Endodermal cell (in vitro differentiated cells): ENCODE measurements around the gene ATP2B2. TPM values are rescaled to one million over a fixed set of nuclear protein-coding genes. Genes with fewer than 3 reads are reported as not detected.

ENCODE experiments used
- DNase-seq: peaks from one replicate; pipeline ENCODE4 v3.0.0-alpha.2; 2017
- H3K27ac ChIP-seq: 2 replicates; pipeline ENCODE4 v1.5.1; 2013; ENCODE audit warnings: mild to moderate bottlenecking, low read depth, low read length, moderate library complexity
- H3K27me3 ChIP-seq: 2 replicates; pipeline ENCODE4 v1.6.1; 2013; ENCODE audit warnings: mild to moderate bottlenecking, low read length, moderate library complexity; ENCODE audit not compliant: insufficient read depth, control insufficient read depth, poor library complexity, severe bottlenecking
- H3K36me3 ChIP-seq: 2 replicates; pipeline ENCODE4 v1.7.0; 2013; ENCODE audit warnings: mild to moderate bottlenecking, low read length, moderate library complexity; ENCODE audit not compliant: control insufficient read depth, insufficient read depth
- H3K4me1 ChIP-seq: one replicate; pipeline ENCODE4 v1.7.0; 2013; ENCODE audit warnings: low read length; ENCODE audit not compliant: control insufficient read depth, insufficient read depth
- H3K4me3 ChIP-seq: 2 replicates; pipeline ENCODE4 v1.5.1; 2013; ENCODE audit warnings: mild to moderate bottlenecking, low read length, moderate library complexity
- H3K9ac ChIP-seq: 2 replicates; pipeline ENCODE4 v1.6.1; 2013; ENCODE audit warnings: mild to moderate bottlenecking, low read length, moderate library complexity; ENCODE audit not compliant: poor library complexity, severe bottlenecking; ENCODE audit errors: extremely low read depth
- H3K9me3 ChIP-seq: 2 replicates; pipeline ENCODE4 v1.6.1; 2013; ENCODE audit warnings: mild to moderate bottlenecking, low read length, moderate library complexity; ENCODE audit not compliant: control insufficient read depth
- H3K27ac Mint-ChIP-seq: 2 replicates; pipeline ENCODE4 v1.8.0; 2020; ENCODE audit warnings: mixed read lengths
- H3K27me3 Mint-ChIP-seq: 2 replicates; pipeline ENCODE4 v1.8.0; 2021; ENCODE audit warnings: mild to moderate bottlenecking, mixed read lengths; ENCODE audit not compliant: insufficient read depth
- H3K36me3 Mint-ChIP-seq: 2 replicates; pipeline ENCODE4 v1.8.0; 2020; ENCODE audit warnings: low read depth, mixed read lengths
- H3K4me1 Mint-ChIP-seq: 2 replicates; pipeline ENCODE4 v1.8.0; 2020; ENCODE audit warnings: mixed read lengths
- H3K4me3 Mint-ChIP-seq: 2 replicates; pipeline ENCODE4 v1.8.0; 2020; ENCODE audit warnings: mild to moderate bottlenecking, moderate library complexity, mixed read lengths
- H3K9me3 Mint-ChIP-seq: 2 replicates; pipeline ENCODE4 v1.8.0; 2020; ENCODE audit warnings: mild to moderate bottlenecking, mixed read lengths
- CTCF ChIP-seq: fragments of 200-600 bp; sonication (generic); conservative IDR thresholded peaks from 2 replicates; pipeline ENCODE4 v1.5.0; 2021; ENCODE audit warnings: antibody characterized with exemption, mild to moderate bottlenecking
- WGBS, 2 experiments: methylation state at CpG; one replicate each; pipeline versions ENCODE4 v1.1.5 to v1.1.7; 2013; ENCODE audit warnings: missing lambda C conversion rate in 2 of 2, mixed read lengths in 1 of 2; ENCODE audit not compliant: insufficient coverage in 1 of 2, insufficient read length in 1 of 2; 5-methylcytosine and 5-hydroxymethylcytosine counted together
- total RNA-seq, 2 donors: library from RNA; stranded (reverse); fragmentation: NEBNext Ultra II Directional in 1 of 2; extraction: Animal tissue kit (Norgen Biotek cat#: 25700) in 1 of 2; gene quantifications; 2 replicates in 1 of 2; 3 replicates in 1 of 2; pipeline ENCODE4 v1.2.1, GENCODE V29; 2021

The ATP2B2 gene
- total RNA-seq, 2 donors from 2014 or later = 0.09 TPM; not detected in 1

GRCh38 chr3:10347648-10348403 is 157.6 kb downstream of the ATP2B2 start:
- Histone ChIP-seq H3K9me3 (no peaks in the 10 kb centered on the region), H3K27me3 (no peaks in the 10 kb centered on the region), H3K9ac (no peak overlapping the region), H3K27ac (no peak overlapping the region), H3K4me1 (peaks cover 6% of the 10 kb centered on the region), H3K4me3 (no peak overlapping the region), H3K36me3 (no peaks in the 10 kb centered on the region)
- Mint-ChIP-seq H3K4me1 (peaks cover 18% of the 10 kb centered on the region), H3K27ac (no peak overlapping the region), H3K27me3 (no peaks in the 10 kb centered on the region), H3K4me3 (no peak overlapping the region), H3K36me3 (no peaks in the 10 kb centered on the region), H3K9me3 (no peaks in the 10 kb centered on the region)
- DNase-seq = no peak
- 87 to 96% methylated on average over 4 to 13 of the region's 13 CpGs for WGBS, 2 experiments
- TF ChIP-seq CTCF = no peak

- WGBS, 2 experiments = 76 to 95% methylated on average over 3 to 15 of the region's 15 CpGs
- no peak for TF ChIP-seq CTCF
- Histone ChIP-seq H3K27me3 (no peaks in the 10 kb centered on the region), H3K9ac (no peak overlapping the region), H3K9me3 (no peaks in the 10 kb centered on the region), H3K36me3 (no peaks in the 10 kb centered on the region), H3K4me3 (no peak overlapping the region), H3K4me1 (no peaks in the 10 kb centered on the region), H3K27ac (no peak overlapping the region)
- no peaks in the 10 kb centered on the region for H3K4me1 Mint-ChIP-seq
- no peaks in the 10 kb centered on the region for H3K9me3 Mint-ChIP-seq
- no peak overlapping the region for H3K4me3 Mint-ChIP-seq
- H3K36me3 Mint-ChIP-seq = no peaks in the 10 kb centered on the region
- DNase-seq = no peak
- no peaks in the 10 kb centered on the region for H3K27me3 Mint-ChIP-seq
- no peak overlapping the region for H3K27ac Mint-ChIP-seq
Measured at GRCh38 chr3:10345911-10346310, 159.5 kb downstream of the ATP2B2 start.

GRCh38 chr3:10344944-10345575 is 160.3 kb downstream of the ATP2B2 start:
- no peak for TF ChIP-seq CTCF
- Mint-ChIP-seq H3K4me1 (no peaks in the 10 kb centered on the region), H3K9me3 (no peaks in the 10 kb centered on the region), H3K27ac (no peak overlapping the region), H3K4me3 (no peak overlapping the region), H3K36me3 (no peaks in the 10 kb centered on the region), H3K27me3 (no peaks in the 10 kb centered on the region)
- H3K27me3 ChIP-seq = no peaks in the 10 kb centered on the region
- no peak overlapping the region for H3K4me3 ChIP-seq
- WGBS, 2 experiments = 79 to 87% methylated on average over 13 to 19 of the region's 19 CpGs
- DNase-seq = no peak
- H3K4me1 ChIP-seq = no peaks in the 10 kb centered on the region
- no peaks in the 10 kb centered on the region for H3K9me3 ChIP-seq
- no peaks in the 10 kb centered on the region for H3K36me3 ChIP-seq
- no peak overlapping the region for H3K27ac ChIP-seq
- no peak overlapping the region for H3K9ac ChIP-seq
